ENCODE measurements around the gene SLC18B1.
"Not testable (repeated sequence)": the region's sequence is repeated elsewhere in the genome, so short reads cannot be mapped to it uniquely, and the experiment has no call there.

The SLC18B1 gene

DNA sequence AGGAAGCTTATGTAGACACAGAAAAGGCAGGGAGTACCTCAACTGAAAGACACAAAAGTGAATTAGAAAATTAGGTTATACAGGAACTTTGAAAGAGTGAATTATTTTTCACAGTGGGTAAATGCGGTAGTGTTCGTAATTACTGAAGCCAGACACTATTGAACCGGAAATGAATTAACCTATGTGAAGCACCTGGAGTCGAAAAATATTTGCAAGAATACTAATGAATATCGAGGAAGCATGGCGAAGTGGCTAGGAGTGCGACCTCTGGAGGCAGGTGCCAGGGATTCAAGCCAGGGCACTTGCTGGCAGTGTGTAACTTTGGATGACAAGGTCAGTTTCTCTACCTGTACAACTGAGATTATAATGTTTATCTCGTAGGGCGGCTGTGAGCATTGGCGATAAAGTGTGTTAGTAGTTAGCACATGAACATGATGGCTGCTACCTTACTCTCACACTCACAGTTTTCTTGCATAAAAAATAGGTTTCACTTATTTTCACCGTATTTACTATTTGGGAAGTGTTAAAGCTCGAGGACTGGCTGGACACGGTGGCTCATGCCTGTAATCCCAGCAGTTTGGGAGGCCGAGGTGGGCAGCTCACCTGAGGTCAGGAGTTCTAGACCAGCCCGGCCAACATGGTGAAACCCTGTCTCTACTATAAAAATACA, 567 bp upstream of the SLC18B1 start:
- peak; percentile 48 for DNase-seq

DNA sequence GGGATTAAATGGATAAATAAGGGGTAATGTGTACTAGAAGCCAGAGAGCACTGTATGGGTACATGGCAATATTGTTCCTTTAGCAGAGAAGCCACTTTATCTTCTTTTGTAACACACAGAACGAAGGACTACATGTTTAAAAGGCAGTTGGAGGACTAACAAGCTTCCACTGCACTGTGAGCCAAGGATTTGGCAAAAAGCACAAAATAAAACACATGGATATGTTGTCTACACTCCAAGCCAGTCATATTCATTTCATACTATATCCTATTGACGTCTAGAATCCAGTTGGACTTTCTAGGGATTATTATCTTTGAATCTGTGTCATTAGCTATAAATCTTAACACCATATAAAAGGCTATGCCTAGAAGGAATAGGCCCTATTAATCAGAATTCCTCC, 3.0 kb downstream of the SLC18B1 start:
- no peak for DNase-seq

DNA sequence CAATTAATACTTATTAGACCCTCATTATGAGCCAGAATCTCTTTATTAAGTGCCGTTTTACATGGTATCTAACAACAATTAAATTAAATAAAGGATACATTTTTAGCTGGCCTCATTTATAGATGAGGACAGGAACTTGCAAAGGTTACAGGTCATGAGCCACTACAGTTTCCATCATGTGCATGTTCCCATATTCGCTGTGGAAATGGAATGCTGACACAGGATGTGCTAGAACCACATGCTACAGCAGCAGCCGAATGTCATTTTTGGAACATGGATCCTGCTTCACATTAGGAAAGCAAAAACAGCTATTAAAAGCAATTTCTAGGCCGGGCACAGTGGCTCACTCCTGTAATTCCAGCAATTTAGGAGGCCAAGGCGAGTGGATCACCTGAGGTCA, 5.9 kb downstream of the SLC18B1 start:
- no peak for DNase-seq

DNA sequence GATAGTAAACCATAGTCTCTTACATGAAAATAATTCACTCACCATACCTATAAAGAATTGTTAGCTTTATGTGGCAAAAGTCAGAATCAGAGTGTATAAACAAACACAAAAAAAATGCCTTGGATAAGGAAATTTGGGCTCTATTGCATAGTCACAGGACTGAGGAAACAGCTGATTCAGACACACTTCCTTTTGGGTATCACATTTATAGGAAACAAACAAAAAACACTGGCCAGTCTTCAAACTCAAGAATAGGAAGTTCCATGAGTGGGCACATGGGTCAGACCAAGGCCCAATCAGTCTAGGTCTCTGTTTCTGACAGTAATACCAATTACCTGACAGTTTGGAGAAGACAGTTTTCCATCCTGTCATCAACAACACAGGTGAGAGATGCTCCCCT, 8.0 kb downstream of the SLC18B1 start:
- DNase-seq, result no peak

DNA sequence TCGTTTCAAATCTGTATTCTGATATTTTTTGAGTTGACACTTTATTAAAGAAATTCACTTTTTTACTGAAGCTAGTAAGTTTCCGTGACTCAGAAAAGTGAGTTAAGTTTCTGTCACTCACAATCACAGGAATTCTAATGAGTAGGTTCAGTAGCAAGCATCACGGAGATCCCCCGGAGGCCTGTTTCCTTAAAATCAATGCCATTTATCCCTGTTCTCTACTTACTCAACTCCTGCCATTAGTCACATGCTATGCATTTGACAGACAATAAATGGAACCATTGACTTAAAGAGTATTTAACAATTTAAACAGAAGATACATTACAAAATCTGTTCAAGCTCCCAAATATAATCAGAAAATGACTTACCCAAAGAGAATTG, 9.1 kb downstream of the SLC18B1 start:
- no peak for DNase-seq

DNA sequence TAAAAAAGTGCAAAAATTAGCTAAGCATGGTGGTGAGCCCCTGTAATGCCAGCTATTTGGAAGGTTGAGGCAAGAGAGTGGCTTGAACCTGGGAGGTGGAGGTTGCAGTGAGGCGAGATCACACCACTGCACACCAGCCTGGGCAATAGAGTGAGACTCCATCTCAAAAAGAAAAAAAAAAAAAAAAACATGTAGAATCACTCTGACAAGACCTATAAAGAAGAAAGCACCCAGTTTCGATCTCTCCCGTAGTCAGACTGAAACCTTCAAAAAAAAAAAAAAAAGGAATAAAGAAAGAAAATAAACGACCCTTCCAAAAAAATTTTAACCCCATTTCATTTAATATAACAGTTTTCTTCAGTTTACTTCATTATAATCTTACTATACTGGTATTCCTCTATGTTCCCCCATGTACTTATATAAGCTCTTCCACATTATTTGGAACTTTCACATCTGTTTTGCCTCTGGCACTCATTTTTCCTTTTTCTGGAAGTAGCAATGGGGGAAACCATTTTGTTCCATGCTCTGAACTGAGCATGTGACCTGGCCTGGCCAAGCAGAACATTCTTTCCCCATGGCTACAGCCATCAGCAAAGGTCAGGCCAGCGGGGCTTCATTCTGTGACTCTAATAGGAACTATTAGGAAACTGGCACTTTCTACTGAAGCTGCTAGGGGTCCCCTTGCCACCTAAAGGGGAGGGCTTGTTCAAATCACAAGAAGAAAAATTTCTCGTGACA, 9.6 kb downstream of the SLC18B1 start:
- no peak for DNase-seq

DNA sequence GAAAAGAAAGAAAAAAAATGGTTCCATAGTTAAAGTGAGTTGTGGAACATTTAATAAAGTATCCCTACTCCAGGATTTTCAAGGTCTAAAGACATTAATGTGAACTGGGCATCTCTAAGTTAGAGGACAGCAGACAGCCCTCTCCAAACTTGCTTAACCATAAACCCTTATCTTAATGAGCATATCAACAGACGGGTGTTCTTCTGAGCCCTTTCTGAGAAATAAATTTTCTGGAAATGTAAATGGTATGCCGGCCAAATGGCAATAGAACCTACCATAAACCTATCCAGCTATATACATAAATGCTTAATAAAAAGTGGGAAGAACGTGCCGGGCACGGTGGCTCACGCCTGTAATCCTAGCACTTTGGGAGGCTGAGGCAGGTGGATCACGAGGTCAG, 12.5 kb downstream of the SLC18B1 start:
- no peak for DNase-seq

DNA sequence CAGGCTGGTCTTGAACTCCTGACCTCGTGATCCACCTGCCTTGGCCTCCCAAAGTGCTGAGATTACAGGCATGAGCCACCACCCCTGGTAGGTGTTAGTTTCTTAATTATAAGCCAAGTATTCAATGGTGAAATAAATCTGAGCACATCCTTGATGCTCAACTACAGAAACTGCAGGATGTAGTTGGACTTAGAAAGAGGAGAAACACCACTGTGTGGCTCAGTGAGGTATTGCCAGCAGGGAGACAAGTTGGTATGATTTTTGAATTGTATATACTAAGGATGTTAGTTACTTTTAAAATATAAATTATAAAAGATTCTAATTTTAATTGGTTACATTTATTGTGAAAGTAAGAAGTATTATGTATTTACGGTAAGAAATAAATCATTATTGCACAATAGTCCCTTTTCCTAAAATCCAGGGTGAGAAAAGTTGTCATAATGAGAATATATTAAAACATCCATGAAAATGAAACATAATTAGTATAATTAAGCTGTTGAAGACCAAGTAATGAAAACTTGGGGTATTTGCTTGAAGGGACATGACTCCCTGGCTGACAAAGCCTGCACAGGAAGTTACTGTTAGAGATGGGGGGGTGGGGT, 17.6 kb downstream of the SLC18B1 start:
- DNase-seq, result no peak

DNA sequence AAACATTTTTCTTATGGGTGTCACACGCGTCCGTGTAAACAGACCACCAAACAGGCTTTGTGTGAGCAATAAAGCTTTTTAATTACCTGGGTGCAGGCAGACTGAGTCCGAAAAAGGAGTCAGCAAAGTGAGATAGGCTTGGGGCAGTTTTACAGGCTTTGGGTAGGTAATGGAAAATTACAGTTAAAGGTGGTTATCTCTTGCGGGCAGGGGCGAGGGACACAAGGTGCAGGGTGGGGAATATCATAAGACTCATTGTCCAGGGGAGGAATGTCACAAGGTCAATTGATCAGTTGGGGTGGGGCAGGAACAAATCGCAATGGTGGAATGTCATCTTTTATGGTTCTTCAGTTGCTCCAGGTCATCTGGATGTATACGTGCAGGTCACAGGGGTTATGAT, 20.6 kb downstream of the SLC18B1 start:
- DNase-seq, result not testable (repeated sequence)

DNA sequence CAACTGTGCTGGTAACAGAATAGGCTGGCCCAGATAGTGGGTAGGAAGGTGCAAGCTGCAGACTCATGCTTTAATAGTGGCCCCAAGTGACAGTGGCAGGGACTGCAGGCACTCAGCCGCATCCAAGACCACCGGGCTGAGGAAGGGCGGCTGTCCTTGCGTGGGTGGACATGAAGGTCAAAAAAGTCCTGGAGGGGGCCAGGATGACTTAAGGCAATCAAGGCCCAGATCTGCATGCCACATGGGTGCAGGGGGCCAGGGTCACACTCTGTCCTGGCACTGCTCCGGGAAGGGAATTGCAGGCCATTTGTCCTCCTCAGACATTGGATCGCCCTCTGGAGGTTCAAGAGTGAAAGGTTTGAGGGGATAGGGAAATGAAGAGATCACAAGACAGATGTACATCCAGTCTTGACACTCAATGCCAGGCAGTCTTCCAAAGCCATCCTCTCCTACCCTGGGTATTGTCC, 30.4 kb downstream of the SLC18B1 start:
- no peak for DNase-seq

DNA sequence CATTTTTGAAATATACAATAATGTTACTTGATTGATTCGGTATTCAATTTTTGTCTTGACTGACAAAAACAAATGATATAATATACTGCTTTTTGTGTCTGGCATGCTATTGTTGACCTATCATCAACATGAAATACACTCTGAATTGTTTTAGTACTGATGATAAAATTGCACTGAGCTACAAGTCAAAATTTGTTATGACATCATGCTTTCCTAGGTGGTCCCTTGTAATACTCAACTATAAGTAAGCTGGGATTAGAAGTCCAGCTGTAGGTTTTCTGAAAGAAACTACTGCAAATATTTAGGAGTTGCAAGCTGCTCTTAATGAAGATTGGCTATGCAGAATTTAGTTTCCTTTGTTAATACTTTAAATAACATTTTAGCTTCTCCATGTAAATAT, 32.9 kb downstream of the SLC18B1 start:
- no peak for DNase-seq

DNA sequence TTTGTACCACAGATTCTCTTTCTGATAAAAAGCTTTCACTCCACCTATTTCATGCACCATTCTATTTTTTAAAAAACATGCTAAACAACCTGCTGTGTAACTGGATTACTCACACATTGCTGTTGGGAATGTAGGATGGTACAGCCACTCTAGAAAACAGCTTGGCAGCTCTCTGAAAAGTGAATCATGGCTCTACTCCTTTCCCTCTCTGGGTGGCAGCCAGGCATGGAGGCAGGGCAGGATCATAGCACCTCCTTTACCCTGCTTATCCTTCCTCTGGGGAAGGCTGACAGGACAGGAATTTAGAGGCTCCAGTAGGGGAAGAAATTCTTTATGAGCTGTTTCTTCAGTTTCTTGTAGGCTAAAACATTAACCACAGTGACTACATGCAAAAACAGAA, 34.1 kb downstream of the SLC18B1 start:
- DNase-seq, result no peak

DNA sequence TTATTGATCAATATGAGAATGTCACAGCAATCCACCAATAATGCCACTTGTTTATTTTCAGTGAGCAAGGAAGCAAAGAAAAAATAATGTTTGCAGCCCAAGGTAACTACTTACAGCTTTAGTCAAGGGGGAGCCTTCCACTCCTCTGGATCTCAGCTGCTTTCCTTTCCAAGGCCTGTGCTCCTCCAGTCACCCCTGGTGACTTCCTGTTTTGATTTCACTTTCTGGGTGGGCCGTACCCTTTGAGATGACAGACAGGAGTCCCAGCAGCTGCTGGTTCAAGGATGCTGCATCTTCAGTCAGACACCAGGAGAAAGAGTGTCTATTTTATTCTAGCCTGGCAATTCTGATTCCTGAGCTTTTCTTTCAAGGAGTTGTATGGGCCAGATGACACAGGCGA, 35.2 kb downstream of the SLC18B1 start:
- no peak for DNase-seq

DNA sequence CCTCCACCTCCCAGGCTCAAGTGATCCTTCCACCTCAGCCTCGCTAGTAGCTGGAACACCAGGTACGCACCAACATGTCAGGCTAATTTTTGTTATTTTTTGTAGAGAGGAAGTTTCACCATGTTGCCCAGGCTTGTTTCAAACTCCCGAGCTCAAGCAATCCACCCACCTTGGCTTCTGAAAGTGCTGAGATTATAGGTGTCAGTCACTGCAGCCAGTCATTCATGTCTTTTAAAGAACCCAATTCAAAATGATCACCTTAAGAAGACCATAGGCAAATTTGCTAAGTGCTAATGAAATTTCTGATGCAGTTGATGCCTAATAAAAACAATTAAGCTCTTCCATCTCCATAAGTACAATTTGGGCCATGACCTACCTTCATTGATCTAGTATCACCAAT, 38.2 kb downstream of the SLC18B1 start:
- DNase-seq, result no peak

DNA sequence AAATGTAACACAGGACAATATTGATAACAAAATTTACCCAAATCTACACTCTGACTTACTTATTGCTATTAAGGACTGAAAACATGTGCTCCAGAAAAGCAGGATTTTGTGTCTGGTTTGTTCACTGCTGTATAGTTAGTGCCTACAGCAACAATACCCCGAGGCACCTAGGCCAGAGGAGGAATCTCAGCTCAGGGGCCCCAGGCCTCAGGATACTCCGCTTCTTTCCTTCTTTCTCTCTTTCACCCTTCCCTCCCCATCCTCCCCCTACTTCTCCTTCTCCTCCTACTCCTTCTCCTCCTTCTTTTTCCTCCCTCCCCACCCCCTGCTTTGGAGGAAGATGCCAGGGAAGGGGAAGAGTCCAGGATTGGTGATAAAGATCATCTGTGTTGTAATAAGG, 39.7 kb downstream of the SLC18B1 start:
- DNase-seq, result no peak

DNA sequence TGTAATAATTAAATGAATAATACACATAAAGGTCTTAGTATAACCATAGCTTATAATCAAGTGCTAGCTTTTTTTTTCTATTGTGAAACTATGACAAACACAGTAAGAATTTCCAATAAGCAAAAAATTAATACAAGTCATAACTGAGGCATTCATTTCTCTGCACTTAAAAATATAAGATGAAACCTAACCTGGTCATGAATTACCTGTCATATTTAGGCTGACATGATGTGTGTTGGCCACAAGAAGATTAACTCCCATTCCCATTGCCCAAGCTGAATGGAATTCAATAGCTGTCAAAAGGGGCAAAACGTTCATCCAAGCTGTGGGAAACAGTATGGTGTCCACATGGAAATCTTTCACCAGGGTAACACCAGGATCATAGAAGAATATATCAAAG, 46.2 kb downstream of the SLC18B1 start:
- no peak for DNase-seq

DNA sequence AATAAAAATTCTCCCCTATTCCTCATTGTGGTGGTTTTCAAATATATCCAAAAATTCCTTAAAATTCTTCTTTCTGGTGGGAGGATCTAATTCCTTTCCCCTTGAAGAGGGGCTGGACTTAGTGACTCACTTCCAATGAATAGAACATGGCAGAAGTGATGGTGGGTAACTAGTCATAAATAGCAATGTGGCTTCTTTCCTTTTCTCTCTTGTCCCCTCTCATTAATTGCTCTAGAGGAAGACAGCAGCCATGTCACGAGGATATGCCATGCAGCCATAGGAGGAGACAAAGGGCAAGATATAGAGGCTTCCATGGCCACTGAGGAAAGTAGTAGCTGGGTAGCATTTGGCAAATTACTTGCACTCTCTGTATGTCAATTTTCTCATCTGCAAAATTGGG, 46.6 kb downstream of the SLC18B1 start:
- DNase-seq, result no peak

DNA sequence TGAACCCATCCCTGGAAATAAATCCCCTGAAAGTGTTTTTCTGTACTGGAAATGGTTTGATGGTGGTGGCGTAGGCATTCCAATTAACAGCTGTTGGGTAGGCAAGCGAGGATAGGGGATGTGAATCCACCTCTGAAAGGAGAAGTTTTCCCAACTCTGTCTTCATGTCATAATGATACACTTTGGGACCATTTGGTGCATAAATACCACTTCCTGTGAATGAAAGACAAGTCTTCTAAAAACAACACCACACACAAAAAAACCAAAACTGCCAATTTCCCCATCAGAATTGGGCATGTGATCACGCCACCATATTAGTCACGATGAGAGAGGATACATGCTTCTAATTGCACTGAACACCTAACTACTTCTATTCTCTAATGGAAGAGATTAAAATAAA, 47.1 kb downstream of the SLC18B1 start:
- DNase-seq, result no peak

DNA sequence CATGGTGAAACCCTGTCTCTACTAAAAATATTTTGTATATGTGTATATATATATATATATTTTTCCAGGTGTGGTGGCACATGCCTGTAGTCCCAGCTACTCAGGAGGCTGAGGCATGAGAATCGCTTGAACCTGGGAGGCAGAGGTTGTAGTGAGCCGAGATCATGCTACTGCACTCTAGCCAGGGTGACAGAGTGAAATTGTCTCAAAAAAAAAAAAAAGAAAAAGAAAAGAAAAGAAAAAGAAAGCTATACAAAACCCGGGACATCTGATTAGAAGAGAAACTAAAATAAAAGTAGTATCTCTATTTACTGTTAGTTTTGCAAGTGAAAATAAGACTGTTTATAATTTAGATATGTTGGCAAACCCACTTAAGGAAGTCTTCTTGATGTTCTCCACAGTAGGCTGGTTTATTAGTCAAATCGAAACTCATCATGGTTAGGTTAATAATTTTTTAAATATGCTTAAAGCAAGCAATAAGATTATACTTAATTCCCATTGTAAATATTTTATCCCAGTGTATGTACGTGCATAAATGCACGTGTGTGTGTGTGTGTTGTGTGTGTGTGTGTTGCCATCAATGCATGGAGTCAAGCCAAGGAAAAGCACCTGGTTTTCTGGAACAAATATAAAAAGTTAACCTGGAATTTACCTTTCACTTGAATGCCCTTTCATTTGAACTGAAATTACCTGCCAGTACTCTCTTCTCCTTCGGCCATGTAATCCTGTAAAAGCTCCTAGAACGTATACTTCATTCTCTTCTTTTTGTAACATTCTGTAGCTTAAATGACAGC, 47.8 kb downstream of the SLC18B1 start:
- DNase-seq, result no peak

DNA sequence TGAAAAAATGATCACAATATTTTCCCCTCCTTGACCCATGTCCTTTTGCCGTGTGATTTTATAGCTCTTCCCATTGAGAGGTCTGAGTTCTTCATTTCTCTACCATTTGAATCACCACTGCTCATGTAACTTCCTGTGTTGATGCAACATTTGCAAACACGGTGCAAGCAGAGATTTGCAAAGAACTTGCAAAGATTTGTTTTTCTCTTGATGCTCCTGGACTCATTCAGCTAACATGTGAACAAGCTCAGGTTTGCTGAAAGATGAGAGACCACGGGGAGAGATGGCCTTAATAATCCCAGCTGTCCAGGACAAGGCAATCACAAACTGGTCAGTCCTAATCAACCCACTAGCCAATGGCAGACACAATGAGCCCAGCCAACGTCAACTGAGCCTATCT, 49.3 kb downstream of the SLC18B1 start:
- no peak for DNase-seq

DNA sequence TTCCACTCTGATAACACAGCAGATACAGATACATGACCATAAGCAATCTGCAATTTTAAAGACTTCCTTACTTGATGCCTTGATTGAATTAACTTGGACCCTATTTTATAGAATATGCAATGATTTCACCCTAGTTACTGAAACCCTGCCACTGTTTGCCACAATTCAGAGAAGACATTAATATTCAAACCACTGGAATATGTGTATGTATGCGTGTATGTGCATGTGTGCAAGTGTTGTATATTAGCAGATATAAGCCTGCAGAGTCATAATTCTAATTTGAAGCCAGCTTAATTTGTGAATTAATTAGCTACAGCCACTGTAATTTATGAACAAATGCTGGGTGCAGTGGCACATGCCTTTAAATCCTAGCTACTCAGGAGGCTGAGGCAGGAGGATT, 50.0 kb downstream of the SLC18B1 start:
- no peak for DNase-seq

DNA sequence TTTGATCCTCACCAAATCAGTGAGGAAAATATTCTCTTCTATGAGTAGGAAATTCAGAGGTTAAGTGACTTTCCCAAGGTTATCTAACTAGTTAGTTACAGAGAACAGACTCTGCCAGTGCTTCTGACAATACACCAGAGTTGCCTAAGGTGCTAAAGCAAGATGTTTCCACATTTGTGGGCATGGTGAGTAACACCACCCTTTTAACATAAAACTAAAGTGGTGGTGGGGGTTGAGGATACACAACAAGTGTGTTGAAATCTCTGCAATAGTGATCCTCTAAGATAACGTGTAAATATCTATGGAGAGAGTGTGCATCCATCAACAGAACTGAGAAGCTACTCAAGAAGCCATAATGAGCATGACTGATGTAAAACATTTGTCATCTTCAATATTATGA, 52.4 kb downstream of the SLC18B1 start:
- DNase-seq, result no peak

DNA sequence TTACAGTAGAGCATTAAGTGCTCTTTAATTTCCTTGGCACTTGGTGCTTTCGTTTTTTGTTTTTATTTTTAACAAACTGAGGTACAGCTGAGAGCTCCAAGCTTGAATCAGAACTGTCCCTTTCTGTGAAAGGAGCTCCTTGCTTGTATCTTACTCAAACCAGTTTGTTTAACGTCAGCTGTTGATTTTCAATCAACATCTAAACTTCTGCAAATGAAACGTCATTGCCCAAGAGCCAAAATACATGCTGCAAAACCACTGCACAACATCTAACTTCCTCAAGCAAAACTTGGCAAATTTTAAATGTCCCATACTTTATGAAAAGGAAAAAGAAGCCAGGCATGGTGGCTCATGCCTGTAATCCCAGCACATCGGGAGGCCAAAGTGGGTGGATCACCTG, 55.9 kb downstream of the SLC18B1 start:
- DNase-seq, result no peak

DNA sequence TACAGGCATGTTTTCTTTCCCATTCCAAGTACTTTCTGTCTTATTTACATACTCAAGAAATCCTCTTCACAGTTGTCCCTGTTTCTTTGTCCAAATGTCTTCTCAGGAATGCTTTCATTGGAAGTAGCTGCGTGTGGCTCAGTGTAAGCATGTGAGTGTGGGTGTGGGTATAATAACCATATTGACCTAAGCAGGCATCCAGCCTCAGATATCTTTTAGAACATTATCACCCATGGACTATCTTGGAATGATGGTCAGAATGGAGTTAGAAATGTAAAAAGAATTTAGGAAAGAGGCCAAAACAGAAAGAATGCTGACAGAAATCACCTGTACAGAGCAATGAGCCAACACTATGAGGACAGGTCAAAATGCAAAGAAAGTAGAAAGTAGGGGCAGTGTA, 57.2 kb downstream of the SLC18B1 start:
- DNase-seq, result no peak
